IMR-90 (cell line): ENCODE results near the gene FMN1.

Experiments used
- CTCF ChIP-seq: conservative IDR thresholded peaks from 2 replicates; pipeline ENCODE4 v1.5.1; 2012; ENCODE audit warnings: mild to moderate bottlenecking, low read depth, low read length, improper control_type of control experiment
- MAZ ChIP-seq: IDR thresholded peaks from 2 replicates; pipeline ENCODE4 v1.6.1; 2012; ENCODE audit warnings: low read depth, mild to moderate bottlenecking, low read length, improper control_type of control experiment, moderate library complexity, borderline replicate concordance

GRCh38 chr15:33149919-33150318 is 44.6 kb downstream of the FMN1 start:
- no peak for TF ChIP-seq CTCF
- TF ChIP-seq MAZ = no peak
